OCI-LY3 (cell line): ENCODE data around the gene MLEC.

Source experiments
- H2AFZ ChIP-seq: fragments of 200-600, 300-600 bp; shearing (Covaris generic); 2 replicates; pipeline ENCODE4 v1.6.0; 2014; ENCODE audit warnings: antibody characterized with exemption, low read depth, low read length
- H3K27ac ChIP-seq: fragments of 200-600, 300-600 bp; sonication (generic); 2 replicates; pipeline ENCODE4 v1.5.1; 2014; ENCODE audit warnings: mild to moderate bottlenecking, low read length, moderate library complexity, mixed read lengths
- H3K27me3 ChIP-seq: fragments of 200-600, 300-600 bp; sonication (generic); 2 replicates; pipeline ENCODE4 v1.6.1; 2014; ENCODE audit warnings: low read depth, low read length, mixed read lengths
- H3K36me3 ChIP-seq: fragments of 200-600, 300-600 bp; sonication (generic); replicated peaks from 2 replicates; pipeline ENCODE3; 2014; ENCODE audit warnings: low read depth, low read length, mixed read lengths
- H3K4me1 ChIP-seq: fragments of 300-600, 200-600 bp; sonication (generic); 2 replicates; pipeline ENCODE4 v1.6.1; 2014; ENCODE audit warnings: low read length, mixed read lengths
- H3K4me2 ChIP-seq: fragments of 200-600, 300-600 bp; sonication (generic); 2 replicates; pipeline ENCODE4 v1.6.1; 2014; ENCODE audit warnings: low read length, mixed read lengths
- H3K4me3 ChIP-seq: fragments of 300-600, 200-600 bp; sonication (generic); 2 replicates; pipeline ENCODE4 v1.5.1; 2014; ENCODE audit warnings: antibody characterized with exemption, mild to moderate bottlenecking, low read length, moderate library complexity
- H3K79me2 ChIP-seq: fragments of 300-600, 200-600 bp; shearing (Covaris generic); 2 replicates; pipeline ENCODE4 v1.6.1; 2014; ENCODE audit warnings: mild to moderate bottlenecking, low read length, mixed read lengths
- H3K9ac ChIP-seq: fragments of 300-600, 200-600 bp; shearing (Covaris generic); 2 replicates; pipeline ENCODE4 v1.6.0; 2014; ENCODE audit warnings: mild to moderate bottlenecking, low read length, moderate library complexity
- H3K9me3 ChIP-seq: fragments of 200-600, 300-600 bp; shearing (Covaris generic); 2 replicates; pipeline ENCODE4 v1.6.1; 2014; ENCODE audit warnings: low read length, mixed read lengths; ENCODE audit not compliant: insufficient read depth
- H4K20me1 ChIP-seq: fragments of 200-600, 300-600 bp; sonication (generic); 2 replicates; pipeline ENCODE4 v1.6.1; 2016; ENCODE audit warnings: low read length, mixed read lengths; ENCODE audit not compliant: insufficient read depth
- CTCF ChIP-seq: fragments of 200-600, 300-600 bp; sonication (generic); IDR thresholded peaks from 2 replicates; pipeline ENCODE4 v1.5.1; 2014; ENCODE audit warnings: antibody characterized with exemption, low read length, low read depth
- EZH2phosphoT487 ChIP-seq: fragments of 200-600 bp; shearing (Covaris generic); IDR thresholded peaks from 2 replicates; pipeline ENCODE4 v1.6.1; 2018; ENCODE audit warnings: antibody characterized with exemption, mixed run types, low read depth

Gene MLEC

GRCh38 chr12:120725151-120725658 lies 38.3 kb downstream of the MLEC start:
- no peaks in the 10 kb centered on the region for H3K79me2 ChIP-seq
- no peak overlapping the region for H3K27ac ChIP-seq
- no peaks in the 10 kb centered on the region for H3K9me3 ChIP-seq
- no peak overlapping the region for H3K9ac ChIP-seq
- no peak overlapping the region for H2AFZ ChIP-seq
- H3K4me3 ChIP-seq = peak overlapping the region; percentile 75
- H3K4me1 ChIP-seq = peaks cover 9% of the 10 kb centered on the region; the same call in 1 of the 2 replicates
- peak overlapping the region; percentile 59 for H3K4me2 ChIP-seq
- TF ChIP-seq CTCF (no peak), EZH2phosphoT487 (no peak)
- H3K27me3 ChIP-seq = no peaks in the 10 kb centered on the region
- peaks cover 43% of the 10 kb centered on the region for H3K36me3 ChIP-seq
- H4K20me1 ChIP-seq = peaks cover 9% of the 10 kb centered on the region; the same call in 1 of the 2 replicates

- no peaks in the 10 kb centered on the region for H3K79me2 ChIP-seq
- no peak within 1 kb of the TSS for H3K27ac ChIP-seq
- H3K4me2 ChIP-seq = peak within 1 kb of the TSS; percentile 59
- no peaks in the 10 kb centered on the region for H3K27me3 ChIP-seq
- peak within 1 kb of the TSS; percentile 41 for H3K9ac ChIP-seq
- H3K4me3 ChIP-seq = peak within 1 kb of the TSS; percentile 75
- peaks cover 9% of the 10 kb centered on the region; the same call in 1 of the 2 replicates for H4K20me1 ChIP-seq
- H2AFZ ChIP-seq = no peak within 1 kb of the TSS
- H3K9me3 ChIP-seq = no peaks in the 10 kb centered on the region
- H3K4me1 ChIP-seq = peaks cover 9% of the 10 kb centered on the region; the same call in 1 of the 2 replicates
- TF ChIP-seq CTCF = no peak
- TF ChIP-seq EZH2phosphoT487 = no peak
- H3K36me3 ChIP-seq = peaks cover 37% of the 10 kb centered on the region
Observed at GRCh38 chr12:120725659-120726509, 38.9 kb downstream of the MLEC start, which contains the start of gene ACADS. Gene ACADS, plus strand, starts transcription at chr12:120725826. Its CDS starts 60 bp downstream, at chr12:120725886.

- H3K4me2 ChIP-seq = peak overlapping the region; percentile 59
- H2AFZ ChIP-seq = no peak overlapping the region
- no peak overlapping the region for H3K9ac ChIP-seq
Observed at GRCh38 chr12:120726510-120726793, 39.5 kb downstream of the MLEC start.

More at GRCh38 chr12:120726510-120726793, 39.5 kb downstream of the MLEC start:
- no peaks in the 10 kb centered on the region for H3K79me2 ChIP-seq
- H3K36me3 ChIP-seq = peaks cover 32% of the 10 kb centered on the region
- H4K20me1 ChIP-seq = peaks cover 8% of the 10 kb centered on the region; the same call in 1 of the 2 replicates
- no peaks in the 10 kb centered on the region for H3K9me3 ChIP-seq
- no peak for TF ChIP-seq EZH2phosphoT487
- TF ChIP-seq CTCF = no peak
- H3K27ac ChIP-seq = no peak overlapping the region
- peak overlapping the region; percentile 75 for H3K4me3 ChIP-seq
- H3K4me1 ChIP-seq = peaks cover 6% of the 10 kb centered on the region; the same call in 1 of the 2 replicates
- no peaks in the 10 kb centered on the region for H3K27me3 ChIP-seq
